ENCODE results near the gene PEAK1.

GRCh38 chr15:77224352-77224751 lies 195.6 kb downstream of the PEAK1 start:
- TF ChIP-seq RARB (CRISPR knock-in tag; IDR thresholded peaks at IDR 0.05): no peak
- no peak for TF ChIP-seq BACH2 (CRISPR knock-in tag; IDR thresholded peaks at IDR 0.05; ENCODE audit: borderline replicate concordance)
- TF ChIP-seq PPARA (CRISPR knock-in tag; IDR thresholded peaks at IDR 0.05; ENCODE audit: borderline replicate concordance): no peak
- no peak for TF ChIP-seq ZFP30 (CRISPR knock-in tag; IDR thresholded peaks at IDR 0.05)
- no peak for TF ChIP-seq ARNTL (CRISPR knock-in tag; IDR thresholded peaks at IDR 0.05; ENCODE audit: borderline replicate concordance, low read depth)
- no peak for TF ChIP-seq TOX (CRISPR knock-in tag; IDR thresholded peaks at IDR 0.05; ENCODE audit: borderline replicate concordance)
- TF ChIP-seq PATZ1 (CRISPR knock-in tag; IDR thresholded peaks at IDR 0.05; ENCODE audit: borderline replicate concordance): no peak
- no peak for TF ChIP-seq TCF4 (CRISPR knock-in tag; IDR thresholded peaks at IDR 0.05; ENCODE audit: borderline replicate concordance)
- TF ChIP-seq CREB5 (CRISPR knock-in tag; IDR thresholded peaks at IDR 0.05; ENCODE audit: low read depth): no peak

Measured in SK-N-SH treated with all-trans-retinoic acid at 6 μM for 48 hours (cell line).